Smooth muscle cell (in vitro differentiated cells): Measurements from ENCODE around the gene PDE6B. TPM values are rescaled to one million over a fixed set of nuclear protein-coding genes. Genes with fewer than 3 reads are reported as not detected.

ENCODE experiments used
- DNase-seq: peaks from one replicate; lab custom pipeline; 2025; ENCODE audit not compliant: unreplicated experiment; lab: John Stamatoyannopoulos, UW
- H2AFZ ChIP-seq: fragments of 200-600 bp; sonication (generic); 2 replicates; pipeline ENCODE4 v1.6.0; 2016; ENCODE audit warnings: antibody characterized with exemption, low read depth, mild to moderate bottlenecking
- H3F3A ChIP-seq: fragments of 200-600 bp; sonication (generic); 2 replicates; pipeline ENCODE4 v1.6.0; 2017; ENCODE audit warnings: antibody characterized with exemption, low read depth
- H3K27ac ChIP-seq: fragments of 200-600 bp; sonication (generic); 2 replicates; pipeline ENCODE4 v1.5.1; 2016; ENCODE audit warnings: low read depth, mild to moderate bottlenecking
- H3K27me3 ChIP-seq: fragments of 200-600 bp; sonication (generic); 2 replicates; pipeline ENCODE4 v1.6.1; 2016; ENCODE audit warnings: low read depth, mild to moderate bottlenecking
- H3K36me3 ChIP-seq: fragments of 200-600 bp; sonication (generic); 2 replicates; pipeline ENCODE4 v1.5.1; 2016; ENCODE audit warnings: low read depth
- H3K4me1 ChIP-seq: fragments of 200-600 bp; sonication (generic); 2 replicates; pipeline ENCODE4 v1.5.1; 2016; ENCODE audit warnings: low read depth
- H3K4me2 ChIP-seq: fragments of 200-600 bp; sonication (generic); 2 replicates; pipeline ENCODE4 v1.6.0; 2016; ENCODE audit warnings: mild to moderate bottlenecking
- H3K4me3 ChIP-seq: fragments of 200-600 bp; sonication (generic); 2 replicates; pipeline ENCODE4 v1.5.1; 2016; ENCODE audit warnings: mild to moderate bottlenecking
- H3K79me2 ChIP-seq: fragments of 200-600 bp; sonication (generic); 2 replicates; pipeline ENCODE4 v1.6.0; 2016; ENCODE audit warnings: low read depth, mild to moderate bottlenecking
- H3K9ac ChIP-seq: fragments of 200-600 bp; sonication (generic); 2 replicates; pipeline ENCODE4 v1.6.0; 2016; ENCODE audit warnings: low read depth
- H3K9me3 ChIP-seq: fragments of 200-600 bp; sonication (generic); replicated peaks from 2 replicates; pipeline ENCODE4 v1.5.1; 2016; ENCODE audit warnings: low read depth
- H4K20me1 ChIP-seq: fragments of 200-600 bp; sonication (generic); 2 replicates; pipeline ENCODE4 v1.6.0; 2016; ENCODE audit warnings: low read depth
- WGBS: methylation state at CpG from one replicate; pipeline ENCODE4 v1.1.7; 2016; ENCODE audit warnings: low lambda C conversion rate; 5-methylcytosine and 5-hydroxymethylcytosine counted together
- polyA plus RNA-seq: library from polyadenylated mRNA; unstranded; fragments of >200 nt; fragmentation: Nextera tagmentation; extraction: Ambion mirVana; gene quantifications from 2 replicates; pipeline ENCODE4 v1.2.1, GENCODE V29; 2016
- total RNA-seq: library from RNA; depleted of rRNA; stranded (reverse); fragments of >200 nt; gene quantifications from 2 replicates; pipeline ENCODE4 v1.2.3, GENCODE V29; 2014
- TF ChIP-seq, protein P1 (sequence below): fragments of 200-600 bp; sonication (generic); IDR thresholded peaks from 2 replicates; pipeline ENCODE4 v1.5.1; 2017; ENCODE audit warnings: borderline replicate concordance, mild to moderate bottlenecking, antibody characterized with exemption; ENCODE audit not compliant: insufficient read depth, poor library complexity, severe bottlenecking

Gene PDE6B
- total and polyA plus RNA-seq, 2 experiments from 2014 or later = 5.1 to 9.0 TPM

DNA sequence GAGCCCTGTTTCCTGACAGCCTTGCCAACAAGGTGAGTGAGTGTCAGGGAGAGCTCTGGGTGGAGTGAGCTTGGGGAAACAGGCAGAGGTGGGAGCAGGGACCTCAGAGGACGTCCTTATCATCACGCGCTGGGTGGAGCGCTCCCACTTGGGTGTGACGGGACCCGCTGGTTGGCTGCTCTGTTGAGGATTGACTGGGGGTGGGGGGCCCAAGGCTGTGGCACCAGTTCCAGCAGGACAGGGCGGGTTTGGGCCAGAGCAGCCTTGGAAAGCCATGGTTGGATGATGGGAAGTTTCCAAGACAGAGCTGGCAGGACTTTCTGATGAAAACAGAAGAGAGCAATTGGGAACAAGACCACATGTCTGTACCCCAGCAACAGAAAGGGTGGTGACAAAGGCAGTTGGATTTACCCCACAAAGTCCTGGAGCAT lies 77.3 kb downstream of the PDE6B start:
- no peak overlapping the region for H2AFZ ChIP-seq
- H3K9me3 ChIP-seq = no peaks in the 10 kb centered on the region
- TF ChIP-seq, protein P1, sequence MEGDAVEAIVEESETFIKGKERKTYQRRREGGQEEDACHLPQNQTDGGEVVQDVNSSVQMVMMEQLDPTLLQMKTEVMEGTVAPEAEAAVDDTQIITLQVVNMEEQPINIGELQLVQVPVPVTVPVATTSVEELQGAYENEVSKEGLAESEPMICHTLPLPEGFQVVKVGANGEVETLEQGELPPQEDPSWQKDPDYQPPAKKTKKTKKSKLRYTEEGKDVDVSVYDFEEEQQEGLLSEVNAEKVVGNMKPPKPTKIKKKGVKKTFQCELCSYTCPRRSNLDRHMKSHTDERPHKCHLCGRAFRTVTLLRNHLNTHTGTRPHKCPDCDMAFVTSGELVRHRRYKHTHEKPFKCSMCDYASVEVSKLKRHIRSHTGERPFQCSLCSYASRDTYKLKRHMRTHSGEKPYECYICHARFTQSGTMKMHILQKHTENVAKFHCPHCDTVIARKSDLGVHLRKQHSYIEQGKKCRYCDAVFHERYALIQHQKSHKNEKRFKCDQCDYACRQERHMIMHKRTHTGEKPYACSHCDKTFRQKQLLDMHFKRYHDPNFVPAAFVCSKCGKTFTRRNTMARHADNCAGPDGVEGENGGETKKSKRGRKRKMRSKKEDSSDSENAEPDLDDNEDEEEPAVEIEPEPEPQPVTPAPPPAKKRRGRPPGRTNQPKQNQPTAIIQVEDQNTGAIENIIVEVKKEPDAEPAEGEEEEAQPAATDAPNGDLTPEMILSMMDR = no peak
- H3K79me2 ChIP-seq = peaks cover 20% of the 10 kb centered on the region
- H3K27me3 ChIP-seq = no peaks in the 10 kb centered on the region
- H4K20me1 ChIP-seq = peaks cover 9% of the 10 kb centered on the region
- H3K4me1 ChIP-seq = peaks cover 7% of the 10 kb centered on the region
- H3K27ac ChIP-seq = no peak overlapping the region
- no peak overlapping the region for H3K9ac ChIP-seq
- H3F3A ChIP-seq = no peaks in the 10 kb centered on the region
- no peak overlapping the region for H3K4me2 ChIP-seq
- no peaks in the 10 kb centered on the region for H3K36me3 ChIP-seq
- WGBS = 83% methylated on average over 7 of the region's 7 CpGs
- H3K4me3 ChIP-seq = no peak overlapping the region
- DNase-seq = no peak

DNA sequence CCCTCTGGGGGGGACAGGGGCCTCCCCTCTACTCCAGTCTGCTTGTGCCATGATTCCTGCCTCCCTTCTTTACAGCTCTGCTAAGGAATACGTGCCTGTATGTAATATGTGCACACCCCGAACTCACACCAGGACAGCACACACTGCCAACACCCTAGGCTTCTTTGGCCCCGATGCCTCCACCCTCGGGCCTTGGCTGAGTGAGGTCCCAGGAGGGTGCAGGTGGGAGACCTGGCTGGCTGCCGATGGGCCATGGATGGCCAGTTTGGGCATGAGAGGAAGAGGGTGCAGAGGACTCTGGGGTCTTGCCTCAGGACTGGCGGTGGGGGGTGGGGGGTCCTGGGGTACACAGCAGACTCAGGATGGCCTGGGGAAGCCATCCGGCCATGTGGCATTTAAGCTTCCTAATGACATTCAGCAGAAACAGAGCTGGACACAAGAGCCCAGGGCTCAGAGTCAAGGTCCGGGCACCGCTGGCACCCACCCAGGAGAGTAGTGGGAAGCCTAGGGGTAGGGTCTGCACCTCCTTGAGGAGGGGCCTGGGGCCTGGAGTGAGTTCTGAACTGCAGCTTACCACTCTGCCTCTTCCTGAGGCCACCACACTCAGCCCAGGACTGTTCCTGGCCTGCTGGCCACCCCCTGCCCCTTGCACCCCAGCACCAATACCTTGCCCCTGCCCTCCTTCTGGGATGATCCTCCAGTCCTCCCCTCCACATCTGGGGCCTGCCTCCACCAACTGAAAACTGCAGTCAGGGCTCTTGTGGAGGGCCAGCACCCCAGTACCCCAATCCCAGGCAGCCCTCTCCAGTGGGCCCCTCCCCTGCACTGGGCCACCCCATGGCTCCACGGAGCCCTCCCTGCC lies 78.2 kb downstream of the PDE6B start:
- DNase-seq = no peak
- Histone ChIP-seq H3K79me2 (peaks cover 30% of the 10 kb centered on the region), H3K36me3 (no peaks in the 10 kb centered on the region), H3K9ac (no peak overlapping the region), H3K4me2 (no peak overlapping the region), H4K20me1 (peaks cover 18% of the 10 kb centered on the region), H3K27me3 (no peaks in the 10 kb centered on the region), H2AFZ (no peak overlapping the region), H3K27ac (no peak overlapping the region), H3K9me3 (no peaks in the 10 kb centered on the region), H3F3A (no peaks in the 10 kb centered on the region), H3K4me1 (peaks cover 17% of the 10 kb centered on the region), H3K4me3 (no peak overlapping the region)
- TF ChIP-seq, protein P1 = no peak
- whole genome bisulfite sequencing = 89% methylated on average over 10 of the region's 10 CpGs

DNA sequence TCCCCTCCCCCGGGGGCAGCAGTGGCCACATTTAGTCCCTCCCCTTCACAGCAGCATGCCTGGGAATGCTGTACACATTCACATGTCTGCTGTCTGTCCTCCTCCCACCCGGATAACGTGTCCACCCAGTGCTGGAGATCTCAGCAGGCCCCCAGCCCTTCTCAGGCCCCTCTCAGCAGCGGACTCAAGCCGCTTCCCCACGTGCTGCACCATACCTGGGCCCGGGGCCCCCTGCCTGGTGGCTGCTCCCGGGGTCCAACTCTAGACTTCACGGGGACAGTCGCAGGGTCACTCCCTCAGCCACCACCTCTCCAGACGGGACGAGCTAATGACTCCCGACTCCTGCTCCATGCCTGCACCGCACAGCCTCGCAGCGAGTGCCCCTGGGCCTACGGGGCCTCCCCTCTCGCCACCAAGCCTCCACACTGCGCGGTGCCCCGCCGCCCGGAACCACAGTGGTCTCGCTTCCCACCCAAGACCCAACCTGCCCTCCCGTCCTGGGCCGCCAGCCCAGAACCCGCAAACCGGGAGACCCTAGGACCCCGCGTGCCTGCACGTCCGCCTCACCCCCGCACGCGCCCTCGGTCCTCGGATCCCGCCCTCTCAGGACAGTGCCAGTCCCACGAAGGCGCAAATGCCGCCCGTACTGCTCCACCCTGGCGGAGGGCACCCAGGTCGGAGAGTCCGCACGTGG lies 79.0 kb downstream of the PDE6B start:
- no peaks in the 10 kb centered on the region for H3K27me3 ChIP-seq
- TF ChIP-seq, protein P1 = no peak
- peaks cover 20% of the 10 kb centered on the region for H3K4me1 ChIP-seq
- WGBS = 92% methylated on average over 34 of the region's 46 CpGs
- H3K9ac ChIP-seq = no peak overlapping the region
- no peak overlapping the region for H3K4me2 ChIP-seq
- no peak for DNase-seq
- peaks cover 38% of the 10 kb centered on the region for H3K79me2 ChIP-seq
- no peaks in the 10 kb centered on the region for H3K36me3 ChIP-seq
- no peak overlapping the region for H3K4me3 ChIP-seq
- no peaks in the 10 kb centered on the region for H3K9me3 ChIP-seq
- H2AFZ ChIP-seq = no peak overlapping the region
- H3K27ac ChIP-seq = no peak overlapping the region
- H3F3A ChIP-seq = no peaks in the 10 kb centered on the region
- H4K20me1 ChIP-seq = peaks cover 26% of the 10 kb centered on the region

DNA sequence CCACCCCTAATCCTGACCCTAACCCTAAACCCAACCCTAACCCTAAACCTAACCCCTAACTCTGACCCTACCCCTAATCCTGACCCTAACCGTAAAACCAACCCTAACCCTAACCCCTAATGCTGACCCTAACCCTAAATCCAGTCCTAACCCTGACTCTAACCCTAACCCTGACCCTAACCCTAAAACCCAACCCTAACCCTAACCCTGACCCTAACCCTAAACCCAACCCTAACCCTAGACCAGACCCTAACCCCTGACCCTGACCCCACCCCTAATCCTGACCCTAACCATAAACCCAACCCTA lies 79.6 kb downstream of the PDE6B start:
- Histone ChIP-seq H3K27me3 (no peaks in the 10 kb centered on the region), H3K9ac (no peak overlapping the region), H3K9me3 (no peaks in the 10 kb centered on the region), H4K20me1 (peaks cover 32% of the 10 kb centered on the region), H3K27ac (no peak overlapping the region), H3K79me2 (peaks cover 43% of the 10 kb centered on the region), H3K4me2 (peak overlapping the region; percentile 81), H3K4me1 (peaks cover 20% of the 10 kb centered on the region), H3K36me3 (no peaks in the 10 kb centered on the region), H2AFZ (no peak overlapping the region), H3K4me3 (peak overlapping the region; percentile 100), H3F3A (no peaks in the 10 kb centered on the region)
- TF ChIP-seq, protein P1 = no peak
- DNase-seq = no peak
- 100% methylated on average over 1 of the region's 1 CpG for WGBS
